GM18868 (cell line): ENCODE measurements around the gene GALNT14.

Experiments
- ATAC-seq: cut with Tn5 transposase; IDR thresholded peaks from one replicate; pipeline ENCODE4 v1.9.1; 2021; ENCODE audit warnings: mild to moderate bottlenecking, moderate library complexity; ENCODE audit not compliant: unreplicated experiment

Gene GALNT14

DNA sequence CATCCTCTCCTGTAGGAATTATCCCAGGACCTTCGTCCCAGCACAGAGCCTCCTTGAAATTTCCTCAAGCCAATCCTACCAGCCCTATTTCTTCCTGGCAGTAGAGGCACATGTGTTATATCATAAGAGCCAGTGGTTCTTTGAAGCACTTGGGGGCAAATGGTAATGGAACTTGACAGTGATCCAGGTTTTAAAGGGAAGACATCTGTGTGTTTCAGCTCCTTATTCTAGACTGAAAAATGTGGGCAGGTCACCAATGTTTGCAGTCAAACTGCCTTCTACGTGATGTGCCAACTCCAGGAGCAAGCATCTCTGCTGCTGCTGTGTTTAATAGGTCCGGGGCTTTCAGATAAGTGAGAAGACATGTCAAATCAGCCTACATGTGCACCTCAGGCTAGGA is 157.1 kb downstream of the GALNT14 start:
- no peak for ATAC-seq

DNA sequence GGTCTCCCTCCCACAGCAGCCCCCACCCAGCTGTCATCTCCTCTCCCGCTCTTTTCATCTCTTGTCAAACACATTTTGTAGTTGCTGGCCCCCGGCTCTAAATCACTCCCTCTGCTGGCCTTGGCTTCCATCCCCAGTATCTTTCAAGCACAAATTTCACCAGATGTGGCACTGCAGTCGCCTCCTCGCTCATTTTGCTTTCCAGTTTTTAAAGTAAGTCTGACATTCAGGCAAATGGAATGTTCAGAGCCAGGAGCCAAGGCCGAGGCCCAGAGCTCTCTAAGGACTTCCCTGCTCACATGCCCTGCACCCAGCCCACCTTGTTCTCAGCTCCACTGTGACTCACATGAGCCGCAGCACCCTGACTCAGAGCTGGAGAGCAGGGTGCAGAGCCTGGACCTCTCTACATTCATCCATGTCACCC is 158.4 kb downstream of the GALNT14 start:
- no peak for ATAC-seq

DNA sequence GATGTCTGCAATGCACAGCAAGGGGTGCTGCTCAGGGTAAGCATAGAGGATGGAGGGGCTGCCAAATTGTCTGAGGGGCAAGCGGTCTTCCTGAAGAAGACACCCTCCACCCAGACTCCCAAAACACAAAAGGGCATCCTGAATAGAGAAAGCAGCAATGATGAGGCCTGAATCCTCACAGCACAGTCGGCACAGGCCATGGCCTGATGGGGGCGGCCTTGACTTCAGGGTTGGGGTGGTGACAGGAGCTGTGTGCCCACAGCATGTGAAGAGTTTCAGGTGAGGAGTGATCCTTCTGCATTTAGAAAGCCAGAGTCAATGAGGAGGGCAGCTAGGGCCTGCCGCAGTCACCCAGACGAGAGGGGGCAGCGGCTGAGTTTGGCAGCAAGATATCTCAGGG is 159.4 kb downstream of the GALNT14 start:
- no peak for ATAC-seq

DNA sequence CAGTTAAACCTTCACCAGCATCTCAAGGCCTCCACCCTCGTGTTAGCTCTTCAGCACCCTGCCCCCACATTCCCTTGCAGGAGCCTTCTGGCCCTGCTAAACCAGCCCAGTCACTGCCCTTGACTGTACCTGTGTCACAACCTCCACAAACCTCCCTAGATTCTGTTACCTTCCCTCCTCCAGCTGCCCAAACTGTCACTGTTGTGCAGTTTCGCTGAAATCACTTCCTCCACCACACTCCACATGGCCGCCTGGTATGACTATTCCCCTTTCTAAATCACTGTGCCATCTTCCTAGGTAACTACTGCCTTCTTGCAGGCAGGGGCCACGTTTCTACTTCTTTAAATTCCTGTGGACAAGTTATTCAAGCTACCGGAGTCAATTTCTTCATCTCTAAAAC is 160.2 kb downstream of the GALNT14 start:
- ATAC-seq: no peak

DNA sequence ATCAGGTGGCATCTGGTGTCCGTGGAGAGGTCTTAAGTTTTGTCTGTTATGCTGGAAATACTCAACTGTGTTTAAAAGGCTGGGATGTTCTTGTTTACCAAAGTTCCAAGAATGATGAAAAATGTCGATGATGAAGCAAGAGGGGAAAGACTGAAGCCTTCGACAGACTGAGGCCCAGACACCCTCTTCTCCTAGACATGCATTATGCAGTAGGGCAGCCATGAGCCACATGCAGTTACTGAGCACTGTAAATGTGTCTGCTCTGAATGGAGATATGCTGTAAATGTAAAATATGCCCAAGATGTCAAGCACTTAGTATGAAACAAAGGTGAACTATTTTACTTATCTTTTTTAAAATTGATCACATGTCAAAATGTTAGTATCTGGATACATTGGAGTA is 163.1 kb downstream of the GALNT14 start:
- no peak for ATAC-seq

DNA sequence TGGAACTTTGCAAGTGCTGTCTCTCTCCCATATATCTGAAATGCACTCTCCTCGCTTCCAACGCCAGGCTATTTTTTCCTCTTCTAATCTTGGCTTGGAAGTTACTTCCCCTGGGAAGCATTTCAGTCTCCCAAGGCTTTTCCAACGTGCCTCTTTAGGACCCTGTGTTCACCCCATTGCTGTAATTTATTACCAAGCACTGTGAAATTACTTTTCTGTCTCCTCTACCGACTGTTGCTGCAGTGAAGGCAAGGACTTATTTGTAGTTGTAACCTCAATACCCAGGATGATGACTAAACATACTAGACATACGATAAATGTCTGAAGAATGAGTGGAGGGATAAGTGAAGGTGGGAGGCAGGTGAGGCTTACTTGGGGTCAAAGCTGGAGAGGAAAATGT is 163.7 kb downstream of the GALNT14 start:
- ATAC-seq: no peak

DNA sequence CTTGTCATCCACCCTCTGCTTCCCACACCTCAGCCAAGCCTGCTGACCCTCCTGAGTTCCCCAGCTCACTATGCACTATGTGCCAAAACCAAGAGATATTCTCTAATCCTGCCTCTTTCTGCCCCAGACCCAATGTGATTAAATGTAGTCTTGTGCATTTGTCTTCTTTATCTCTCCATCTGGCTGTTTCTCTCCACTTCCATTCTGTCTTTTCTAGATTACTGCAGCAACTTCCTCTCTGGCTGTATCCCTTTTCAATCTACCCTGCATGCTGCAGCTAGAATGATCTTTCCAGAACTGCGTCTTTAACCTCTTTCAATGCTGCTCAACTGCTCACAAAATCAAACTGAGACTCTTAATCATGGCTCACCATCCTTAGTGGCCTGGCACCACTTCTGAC is 164.1 kb downstream of the GALNT14 start:
- no peak for ATAC-seq

DNA sequence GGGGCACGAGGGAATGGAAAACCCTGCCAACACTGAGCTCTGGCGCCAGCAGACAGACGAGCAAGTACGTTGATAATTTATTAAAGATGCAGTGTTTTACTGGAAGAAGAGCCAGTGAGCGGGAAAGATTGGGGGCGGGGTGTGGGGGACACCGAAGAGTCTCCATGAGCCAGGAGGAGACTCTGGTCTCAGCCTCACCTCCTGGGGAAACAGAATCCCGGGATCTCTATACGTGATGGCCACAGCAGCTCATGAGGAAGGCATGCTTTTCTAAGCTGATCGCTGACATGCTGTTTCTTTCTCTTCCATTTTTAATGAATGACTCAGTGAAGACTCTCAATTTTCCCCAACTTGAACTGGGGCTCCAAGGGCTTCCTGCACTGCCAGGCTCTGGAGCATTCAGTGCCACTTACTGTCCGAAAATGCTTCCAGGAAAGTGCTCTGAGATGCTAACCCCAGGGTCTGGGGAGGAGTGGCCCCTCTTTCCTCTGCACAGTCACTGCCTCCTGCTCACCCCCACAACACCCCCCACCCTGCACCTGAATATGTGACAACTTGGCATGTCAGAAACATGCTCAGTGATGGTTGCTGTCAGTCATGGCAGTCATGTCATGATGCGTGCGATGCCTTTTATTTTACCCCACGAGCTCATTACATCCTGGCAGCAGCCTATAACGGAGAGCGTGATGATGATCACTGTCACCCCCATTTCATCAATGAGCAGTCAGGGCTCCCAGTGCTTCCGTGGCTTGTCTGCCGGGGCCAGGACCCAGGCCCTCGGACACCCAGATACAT is 166.8 kb downstream of the GALNT14 start:
- ATAC-seq: no peak

DNA sequence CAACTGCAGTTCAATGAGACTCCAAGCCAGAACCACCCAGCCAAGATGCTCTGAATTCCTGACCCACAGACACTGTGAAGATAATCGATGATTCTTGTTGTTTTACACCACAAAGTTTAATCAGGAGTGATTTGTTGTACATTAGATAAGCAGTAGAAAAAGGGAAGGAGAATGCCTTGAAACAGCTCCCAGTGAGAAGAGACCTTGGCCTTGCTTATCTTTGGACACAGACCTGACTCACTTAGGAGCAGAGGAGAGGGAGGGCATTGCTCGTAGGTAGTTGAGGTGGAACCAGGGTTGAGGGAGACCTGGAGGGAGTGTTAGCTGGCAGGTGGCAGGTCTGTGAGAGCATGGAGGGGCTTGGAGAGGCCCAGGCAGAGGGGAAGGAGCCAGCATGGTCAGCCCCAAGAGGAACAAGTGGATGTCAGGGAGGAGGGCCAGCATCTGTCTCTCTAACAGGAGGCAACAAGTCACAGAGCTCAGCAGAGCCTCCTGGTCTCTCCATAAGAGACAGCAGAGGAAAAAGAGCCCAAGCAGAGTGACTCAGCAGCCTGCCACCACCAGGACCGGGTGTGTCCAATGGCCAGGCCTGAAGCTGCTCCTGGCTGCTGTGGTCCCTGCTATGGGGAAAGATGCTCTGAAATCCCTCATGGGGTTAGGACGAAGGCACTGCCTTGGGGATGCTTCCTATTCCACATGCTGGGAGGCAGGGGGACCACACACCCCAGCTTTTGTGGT is 169.4 kb downstream of the GALNT14 start:
- no peak for ATAC-seq

DNA sequence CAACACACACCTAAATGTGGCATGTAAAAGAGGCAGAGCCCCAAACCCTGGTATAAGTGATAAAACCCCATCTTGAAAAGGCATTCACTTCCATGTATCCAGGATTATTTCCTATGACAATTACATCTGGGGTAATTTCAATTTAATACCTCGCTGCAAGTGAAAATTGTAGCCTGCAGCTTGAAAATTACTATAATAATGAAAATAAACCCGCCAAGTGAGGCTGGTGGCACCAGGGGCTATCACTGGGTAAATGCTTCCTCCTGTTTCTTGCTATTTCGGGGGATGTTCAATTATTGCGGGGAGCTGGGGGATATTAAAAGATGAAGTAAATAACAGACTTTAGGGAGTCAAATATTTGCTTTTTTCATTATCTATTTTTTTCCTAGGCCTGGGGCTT is 171.5 kb downstream of the GALNT14 start:
- no peak for ATAC-seq

DNA sequence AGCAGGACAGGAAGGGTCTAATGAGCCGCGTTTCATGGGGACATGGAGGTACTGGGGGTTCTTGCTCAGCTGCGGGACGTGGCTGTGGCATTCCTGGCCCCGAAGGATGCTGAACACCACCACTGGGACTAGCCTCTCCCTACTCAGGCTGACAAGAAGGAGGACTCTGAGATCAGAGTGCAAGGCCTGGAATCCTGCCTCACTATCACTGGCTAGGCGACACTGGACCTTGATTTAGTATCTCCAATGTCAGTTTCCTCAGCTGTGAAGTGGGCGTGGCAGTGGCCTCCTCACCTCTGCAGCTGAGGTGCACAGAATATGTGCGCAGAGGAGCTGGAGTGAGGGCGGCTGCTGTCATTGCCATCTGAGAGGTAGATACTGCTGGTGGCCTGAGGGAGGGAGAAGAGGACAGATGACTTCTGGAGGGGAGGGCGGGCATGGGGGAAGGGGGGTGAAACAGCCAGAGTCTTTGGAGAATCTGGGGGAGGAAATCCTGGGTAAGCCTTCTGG is 173.2 kb downstream of the GALNT14 start:
- ATAC-seq: no peak

DNA sequence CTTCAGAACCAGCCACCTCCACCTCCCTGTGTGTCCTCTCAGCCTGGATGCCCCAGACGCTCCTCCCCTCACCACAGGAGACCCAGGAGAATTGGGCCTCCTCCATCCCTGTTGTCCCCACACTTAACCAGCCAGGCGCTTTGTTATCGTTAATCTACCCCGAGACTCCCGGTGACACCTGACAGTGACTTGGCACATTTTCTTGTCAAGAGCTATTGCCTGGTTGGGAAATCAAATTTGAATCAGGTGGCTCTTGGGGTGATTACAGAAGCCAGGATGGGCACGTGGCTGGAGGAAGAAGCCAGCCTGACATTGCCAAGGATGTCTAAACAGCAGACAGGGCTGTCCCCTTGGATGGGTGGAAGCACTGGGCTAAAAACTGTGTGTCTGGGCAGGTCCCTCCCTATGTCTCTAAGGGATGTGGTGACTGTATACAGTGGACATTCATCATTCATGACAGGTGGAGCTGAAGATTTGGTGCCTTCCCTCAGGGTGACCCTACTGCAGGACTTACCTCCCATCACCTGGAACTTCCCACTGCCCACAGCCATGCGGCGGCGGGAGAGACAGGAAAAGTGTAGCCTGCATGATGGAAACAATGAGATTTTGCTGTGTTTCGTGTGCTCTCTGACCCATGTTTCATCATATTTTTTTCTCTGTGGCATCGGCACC is 173.8 kb downstream of the GALNT14 start:
- no peak for ATAC-seq

DNA sequence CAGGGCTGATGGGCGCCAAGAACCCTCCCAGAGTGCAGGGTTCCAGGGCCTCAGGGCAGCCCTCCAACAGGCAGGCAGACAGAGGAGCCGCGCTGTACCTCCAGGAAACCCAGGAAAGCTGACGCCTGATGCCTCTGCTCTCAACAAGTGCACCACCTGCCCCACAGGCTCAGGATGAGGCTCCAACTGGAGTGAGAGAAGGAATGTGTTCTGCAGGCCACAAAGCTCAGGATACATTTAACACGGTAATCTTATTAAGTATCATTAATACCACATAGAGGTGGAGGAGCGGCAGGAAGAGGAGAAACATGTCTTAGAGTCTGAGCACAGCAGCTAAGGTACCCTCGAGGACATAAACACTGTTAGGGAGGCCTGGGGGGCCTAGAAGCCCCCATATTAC is 175.1 kb downstream of the GALNT14 start:
- no peak for ATAC-seq

DNA sequence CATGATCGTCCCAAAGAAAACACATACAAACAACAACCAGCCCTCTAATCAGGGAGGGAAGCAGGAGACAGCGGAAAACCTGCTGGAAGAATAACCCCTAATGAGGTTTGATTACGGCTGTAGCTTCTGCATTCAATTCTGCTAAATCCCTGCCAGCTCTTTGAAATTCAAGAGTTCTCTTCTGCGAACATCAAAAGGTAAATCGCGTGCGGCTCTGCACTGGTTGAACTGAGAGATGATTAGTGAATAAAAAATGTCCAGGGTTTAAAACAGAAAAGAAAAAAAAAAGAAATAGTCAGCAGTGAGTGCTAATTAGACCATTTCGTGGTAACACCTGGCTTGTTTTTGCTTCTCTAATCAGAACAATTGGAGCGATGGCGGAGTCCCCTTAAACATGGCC is 178.0 kb downstream of the GALNT14 start:
- ATAC-seq: no peak

DNA sequence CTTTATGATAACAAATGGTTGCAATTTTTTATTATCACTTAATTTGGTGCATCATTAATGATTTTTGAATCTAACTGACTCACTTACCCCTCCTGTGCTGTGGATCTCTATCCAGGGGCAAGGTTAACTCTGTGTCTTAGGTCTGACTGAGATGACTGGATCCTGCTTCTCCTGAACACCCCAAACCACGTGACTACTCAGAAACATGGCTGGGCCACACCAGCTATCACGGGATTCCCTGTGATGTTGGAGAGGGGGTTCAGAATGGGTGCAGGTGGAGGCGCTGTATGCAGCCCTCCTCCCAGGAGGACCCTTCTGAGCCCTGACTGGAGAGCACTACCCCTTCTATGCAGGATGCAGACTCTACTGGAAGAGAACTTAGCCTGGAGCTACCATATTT is 178.6 kb downstream of the GALNT14 start:
- ATAC-seq: no peak

DNA sequence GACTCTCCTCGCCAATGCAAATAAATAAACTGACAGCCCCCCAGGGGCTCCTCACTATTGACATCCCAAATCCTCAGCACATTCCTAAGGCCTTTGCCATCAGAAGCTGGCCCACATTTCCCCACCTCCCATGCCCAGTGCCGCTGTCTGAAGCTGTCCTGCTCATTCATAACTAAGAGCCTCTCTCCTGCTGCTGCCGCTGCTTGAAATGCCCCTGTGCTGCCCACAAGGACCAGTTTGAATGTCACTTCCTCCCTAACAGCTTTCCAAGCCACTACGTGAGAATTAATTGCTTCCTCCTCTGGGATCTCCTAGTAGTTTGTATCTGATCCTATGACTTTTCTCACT is 179.3 kb downstream of the GALNT14 start:
- no peak for ATAC-seq

DNA sequence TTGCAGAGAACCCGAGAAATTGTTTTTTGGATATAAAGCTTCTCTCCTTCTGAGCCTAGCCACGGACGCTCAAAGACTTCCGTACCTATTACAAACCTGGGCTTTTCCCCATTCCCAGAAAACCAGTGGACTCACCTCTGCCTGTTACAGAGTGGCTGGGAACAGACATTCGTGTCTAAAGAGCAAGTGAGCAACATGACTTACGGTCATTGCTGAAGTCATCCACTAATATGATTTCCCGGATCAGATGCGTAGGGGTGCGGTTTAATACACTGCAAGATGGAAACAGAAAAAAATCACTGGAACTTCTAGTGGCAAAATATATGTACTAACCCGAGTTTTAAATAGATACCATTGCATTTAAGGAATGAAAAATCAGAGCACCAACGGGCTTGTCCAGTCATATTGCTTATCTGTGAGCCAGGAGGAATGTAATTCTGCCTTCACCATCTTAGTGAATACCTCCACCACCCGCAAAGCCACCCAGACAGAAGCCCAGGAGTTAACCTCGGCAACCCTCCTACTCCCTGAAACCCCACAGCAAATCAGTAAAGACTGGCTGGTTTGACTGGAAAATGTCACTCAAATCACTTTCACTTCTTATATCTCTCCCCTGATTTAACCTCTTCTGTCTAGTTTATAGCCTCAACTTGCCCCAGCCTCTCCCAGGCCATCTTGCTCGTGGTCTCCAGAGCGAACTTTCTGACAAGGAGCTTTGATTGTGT is 179.9 kb downstream of the GALNT14 start:
- no peak for ATAC-seq

DNA sequence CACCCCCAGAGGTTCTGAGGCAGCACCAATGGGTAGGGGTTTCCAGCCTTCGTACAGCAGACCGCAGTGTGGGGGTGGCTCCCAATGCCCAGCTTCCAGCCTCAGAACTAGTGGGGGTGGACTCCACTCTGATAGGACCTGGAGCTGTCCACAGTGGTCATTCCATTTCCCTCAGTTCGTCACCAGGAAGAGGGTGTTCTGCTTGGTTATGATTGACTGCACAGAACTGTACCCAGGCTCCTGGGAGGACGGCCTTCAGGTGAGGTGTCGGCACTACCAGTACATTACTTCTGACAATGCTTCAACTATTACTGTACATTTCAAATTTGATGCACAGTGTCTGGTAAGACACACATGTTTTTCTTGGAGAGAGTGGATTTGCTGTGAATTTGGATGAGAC is 180.6 kb downstream of the GALNT14 start:
- no peak for ATAC-seq

DNA sequence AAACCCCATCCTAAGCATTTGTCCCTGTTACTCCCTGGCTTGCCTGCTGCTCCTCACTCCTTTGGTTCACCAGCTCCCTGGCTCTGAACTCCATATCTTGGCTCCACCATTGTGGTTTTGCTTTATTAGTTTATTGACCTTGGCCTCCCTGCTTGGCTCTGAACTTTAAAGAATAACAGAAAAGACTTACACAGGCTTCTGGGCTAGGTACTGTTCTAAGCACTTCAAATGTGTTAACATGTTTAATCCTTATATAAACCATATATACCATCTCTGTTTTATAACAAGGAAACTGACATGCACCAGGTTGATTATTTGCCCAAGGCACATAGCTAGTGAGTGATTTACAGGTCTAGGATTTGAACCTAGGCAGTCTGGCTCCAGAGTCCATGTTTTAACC is 181.2 kb downstream of the GALNT14 start:
- ATAC-seq: no peak

DNA sequence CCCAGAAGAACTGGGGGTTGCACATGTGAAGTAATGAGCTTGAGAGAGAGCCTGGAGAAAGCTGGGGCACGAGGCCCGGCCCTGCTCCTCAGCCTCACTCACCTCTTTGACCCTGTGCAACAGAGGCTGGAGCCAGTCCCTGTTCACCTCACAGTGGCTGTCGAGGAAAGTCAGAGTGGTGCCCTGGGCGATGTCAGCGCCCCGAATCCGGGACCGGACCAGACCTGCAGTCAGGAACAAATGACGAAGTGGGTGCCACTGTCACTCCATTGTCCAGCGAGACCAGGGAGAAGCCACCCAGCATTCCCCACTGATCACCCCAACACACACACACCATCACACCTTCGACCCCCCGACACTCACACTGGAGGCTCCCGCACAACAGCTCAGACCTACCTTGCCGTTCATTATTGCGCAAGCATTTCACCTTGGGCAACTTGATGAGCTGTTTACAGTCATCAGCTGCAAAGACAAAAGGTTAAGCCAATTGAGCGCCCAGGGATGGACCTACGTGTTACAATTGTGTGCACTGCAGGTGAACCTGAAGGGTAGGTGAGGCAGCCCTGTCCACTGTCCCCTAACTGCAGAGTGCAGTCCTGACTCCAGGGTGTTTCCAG is 182.6 kb downstream of the GALNT14 start:
- no peak for ATAC-seq

DNA sequence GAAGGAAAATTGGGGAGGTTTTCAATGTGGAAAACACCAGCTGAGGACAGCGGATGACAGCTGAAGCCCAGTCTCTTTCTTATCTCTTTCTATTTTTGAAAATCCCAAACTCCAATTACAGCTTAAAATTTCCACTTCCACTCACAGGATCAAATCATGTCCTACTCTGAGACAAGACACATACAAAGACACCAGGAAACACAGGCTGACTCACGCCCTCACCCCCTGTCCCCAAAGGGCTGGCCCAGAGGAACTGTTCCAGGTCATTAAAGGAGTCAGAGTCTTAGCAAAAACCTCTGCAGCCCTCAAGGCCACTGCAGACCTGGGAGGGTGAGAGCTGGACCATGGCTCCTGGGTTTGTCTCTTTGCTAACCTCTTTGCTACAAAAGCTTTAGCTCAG is 187.9 kb downstream of the GALNT14 start:
- ATAC-seq: no peak
